Fibroblast of mammary gland (primary cell): ENCODE measurements around the gene SCO1.

Experiments
- DNase-seq: peaks from one replicate; pipeline ENCODE4 v3.0.0-alpha.2; 2010; ENCODE audit warnings: low read depth
- H3K4me3 ChIP-seq: 2 replicates; pipeline ENCODE4 v1.5.1; 2011; ENCODE audit warnings: low read depth, mild to moderate bottlenecking, low read length, moderate library complexity; ENCODE audit not compliant: control insufficient read depth
- CTCF ChIP-seq: conservative IDR thresholded peaks from 2 replicates; pipeline ENCODE4 v1.5.1; 2011; ENCODE audit warnings: low read depth, low read length, inconsistent platforms; ENCODE audit not compliant: control insufficient read depth, insufficient read depth

Gene SCO1

DNA sequence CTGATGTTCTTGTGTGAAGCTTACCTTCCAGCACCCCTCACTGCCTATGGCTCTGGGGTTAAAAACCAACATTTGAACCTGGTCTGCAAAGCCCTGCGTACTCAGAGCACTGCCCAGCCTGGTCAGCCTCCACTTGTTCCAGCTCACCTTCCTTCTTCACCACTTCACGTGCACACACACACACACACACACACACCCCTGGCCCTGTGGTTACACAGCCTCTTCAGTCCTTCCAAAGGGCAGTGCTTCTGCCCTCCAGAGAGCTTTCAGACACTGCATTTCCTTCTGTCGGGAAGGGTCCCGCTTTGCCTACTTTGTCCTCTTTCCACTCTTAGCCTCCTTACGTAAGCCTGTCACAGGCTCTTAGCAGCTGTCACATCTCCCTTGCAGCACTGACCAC, 42.1 kb upstream of the SCO1 start:
- no peak for DNase-seq
- TF ChIP-seq CTCF, result no peak
- no peak overlapping the region for H3K4me3 ChIP-seq

DNA sequence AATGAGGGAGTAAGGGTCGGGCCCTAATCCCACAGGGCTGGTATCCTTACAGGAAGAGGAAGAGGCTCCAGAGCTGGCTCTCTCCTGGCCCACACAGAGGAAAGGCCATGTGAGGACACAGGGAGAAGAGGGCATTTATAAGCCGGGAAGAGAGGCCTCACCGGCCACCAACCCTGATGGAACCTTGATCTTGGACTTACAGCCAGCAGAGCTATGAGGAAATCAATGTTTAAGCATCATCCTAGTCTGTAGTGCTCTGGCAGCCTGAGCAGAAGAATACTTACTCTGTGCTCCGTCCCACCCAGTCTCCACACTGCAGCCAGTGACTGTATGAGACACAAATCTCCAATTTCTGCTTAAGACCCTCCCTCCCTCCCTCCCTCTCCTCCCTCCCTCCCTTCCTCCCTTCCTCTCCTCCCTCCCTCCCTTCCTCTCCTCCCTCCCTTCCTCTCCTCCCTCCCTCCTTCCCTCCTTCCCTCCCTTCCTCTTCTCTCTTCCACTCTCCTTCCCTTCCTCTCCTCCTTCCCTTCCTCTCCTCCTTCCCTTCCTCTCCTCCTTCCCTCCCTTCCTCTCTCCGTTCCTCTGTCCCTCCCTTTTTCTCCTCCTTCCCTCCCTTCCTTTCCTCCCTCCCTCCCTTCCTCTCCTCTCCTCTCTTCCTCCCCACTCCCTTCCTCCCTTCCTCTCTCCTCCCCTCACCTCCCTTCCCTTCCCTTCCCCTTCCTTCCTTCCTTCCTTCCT, 41.4 kb upstream of the SCO1 start:
- no peak for DNase-seq
- no peak for TF ChIP-seq CTCF
- no peak overlapping the region for H3K4me3 ChIP-seq

DNA sequence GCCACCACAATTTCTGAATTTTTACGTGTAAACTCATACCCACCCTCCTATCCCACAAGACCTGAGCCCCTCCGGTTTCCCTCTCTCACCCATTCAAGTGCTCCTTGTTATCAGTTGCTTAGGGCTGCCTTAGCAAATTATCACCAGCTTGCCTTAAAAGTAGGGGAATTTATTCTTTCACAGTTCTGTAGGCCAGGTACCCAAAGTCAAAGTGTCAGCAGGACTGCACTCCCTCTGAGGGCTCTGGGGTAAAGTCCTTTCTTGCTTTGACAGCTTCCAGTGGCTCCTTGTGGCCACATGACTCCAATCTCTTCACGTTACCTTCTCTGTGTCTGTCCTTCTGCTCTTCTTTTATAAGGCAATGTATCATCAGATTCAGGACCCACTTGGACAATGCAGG, 40.4 kb upstream of the SCO1 start:
- no peak for DNase-seq
- TF ChIP-seq CTCF, result no peak

GRCh38 chr17:10737168-10737622, 39.9 kb upstream of the SCO1 start:
- TF ChIP-seq CTCF, result peak; percentile 92
- DNase-seq, result peak; percentile 66
- no peak overlapping the region for H3K4me3 ChIP-seq

More for the DNA sequence above, 40.4 kb upstream of the SCO1 start:
- H3K4me3 ChIP-seq, result no peak overlapping the region

DNA sequence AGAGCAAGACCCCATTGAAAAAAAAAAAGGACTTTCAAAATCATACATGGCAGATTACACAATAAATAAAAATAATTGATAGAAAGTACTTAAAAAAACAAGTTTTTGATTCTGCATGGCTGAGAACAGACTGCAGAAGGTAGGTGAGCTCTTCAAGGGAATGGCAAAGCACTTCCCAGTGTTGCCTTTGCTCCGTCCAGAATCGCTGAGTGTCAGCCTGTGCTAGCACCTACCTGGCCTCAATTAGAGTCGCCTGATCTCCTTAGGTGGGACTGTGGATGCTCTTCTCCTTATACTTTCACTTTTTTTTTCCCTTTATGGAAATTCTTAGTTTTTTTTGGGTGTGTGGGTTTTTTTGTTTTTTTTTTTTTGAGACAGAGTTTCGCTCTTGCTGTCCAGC, 38.5 kb upstream of the SCO1 start:
- DNase-seq, result no peak

GRCh38 chr17:10735251-10735650, 37.9 kb upstream of the SCO1 start:
- H3K4me3 ChIP-seq, result no peak overlapping the region
- TF ChIP-seq CTCF, result no peak
- no peak for DNase-seq

More for the DNA sequence above, 38.5 kb upstream of the SCO1 start:
- no peak overlapping the region for H3K4me3 ChIP-seq
- TF ChIP-seq CTCF, result no peak
